ENCODE measurements around the gene PDE5A.
"Not testable (repeated sequence)": the region's sequence is repeated elsewhere in the genome, so short reads cannot be mapped to it uniquely, and the experiment has no call there.

Gene PDE5A

DNA sequence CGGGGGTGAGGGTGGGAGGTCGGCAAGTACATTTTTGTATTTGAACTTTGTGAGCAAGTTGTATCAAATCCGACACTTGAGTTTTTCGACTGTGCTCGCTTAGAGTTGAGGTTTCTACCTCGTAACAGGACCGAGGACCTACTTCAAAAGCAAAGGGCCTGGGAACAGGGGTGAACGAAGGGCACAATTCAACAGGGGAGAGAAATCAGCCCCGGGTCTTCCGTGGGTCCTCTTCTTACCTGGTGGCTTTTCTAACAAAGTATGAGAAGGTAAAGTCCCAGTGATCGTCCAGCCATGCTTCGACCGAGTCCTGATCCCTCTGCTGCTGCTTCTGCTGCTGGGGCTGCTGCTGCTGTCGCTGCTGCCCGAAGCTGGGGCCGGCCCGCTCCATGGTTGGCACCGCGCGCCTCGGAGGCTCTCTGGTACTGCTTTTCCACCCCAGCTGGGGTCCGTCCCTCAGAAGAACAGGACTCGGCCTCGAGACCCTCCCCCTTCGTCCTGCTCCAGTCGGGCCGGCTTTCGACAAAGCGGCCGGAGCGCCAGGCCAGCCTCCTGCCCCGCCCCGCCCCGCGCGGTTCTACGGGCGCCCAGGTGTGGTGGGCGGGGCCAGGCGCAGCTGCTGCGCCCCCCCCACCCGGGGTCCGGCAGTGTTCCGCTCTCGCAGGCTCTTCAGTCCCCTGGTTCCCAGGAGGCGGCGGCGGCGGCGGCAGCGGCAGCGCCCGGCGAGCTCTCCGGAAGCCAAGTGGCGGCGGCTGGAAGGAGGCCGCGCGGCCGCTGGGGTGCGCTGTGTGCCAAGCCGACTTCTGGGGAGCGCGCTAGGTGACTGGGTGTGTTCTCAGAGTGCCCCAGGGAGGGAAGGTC, at the start of gene PDE5A:
PDE5A (minus strand) TSS at position 524 of the 861 bp plus-strand sequence; CDS start at position 391, 133 bp downstream.
- peak; percentile 55 for DNase-seq (ENCODE audit: low read depth)

DNA sequence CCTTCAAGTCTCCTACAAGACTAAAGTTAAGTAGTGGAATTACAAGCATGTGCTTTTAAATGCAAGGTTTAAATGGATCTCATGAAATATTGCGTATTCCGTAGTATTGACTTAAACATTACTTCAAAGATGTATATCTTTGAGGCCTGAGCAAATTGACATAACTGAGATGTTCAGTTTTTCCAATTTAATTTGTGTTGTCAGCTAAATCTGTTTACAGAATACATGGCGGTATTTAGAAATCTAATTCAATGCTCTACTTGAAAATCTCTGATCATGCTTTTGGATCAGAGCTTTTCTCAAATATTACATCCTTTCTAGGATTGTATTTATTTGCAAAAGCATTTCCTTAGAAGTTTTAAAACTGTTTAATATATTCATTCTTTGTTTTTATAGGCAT, 47.5 kb upstream of the PDE5A start:
- no peak for DNase-seq (ENCODE audit: low read depth)

DNA sequence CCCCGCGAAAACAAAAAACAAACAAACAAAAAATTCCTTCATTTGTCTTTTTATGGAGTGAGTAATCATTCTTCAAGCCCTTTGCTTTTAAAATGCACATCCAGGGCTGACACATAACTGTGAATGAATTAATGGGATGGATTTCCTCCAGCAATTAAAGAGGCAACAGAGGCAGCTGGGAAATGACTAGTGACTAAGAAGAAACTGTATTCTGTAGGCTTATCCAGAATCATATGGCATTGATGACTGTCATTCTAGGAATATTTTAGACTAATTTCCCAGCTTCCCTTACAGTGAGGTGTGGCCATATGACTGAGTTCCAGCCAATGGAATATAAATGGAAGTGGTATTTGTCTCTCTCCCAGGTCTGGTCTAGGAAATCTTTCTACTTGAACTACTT, 46.8 kb upstream of the PDE5A start:
- no peak for DNase-seq (ENCODE audit: low read depth)

DNA sequence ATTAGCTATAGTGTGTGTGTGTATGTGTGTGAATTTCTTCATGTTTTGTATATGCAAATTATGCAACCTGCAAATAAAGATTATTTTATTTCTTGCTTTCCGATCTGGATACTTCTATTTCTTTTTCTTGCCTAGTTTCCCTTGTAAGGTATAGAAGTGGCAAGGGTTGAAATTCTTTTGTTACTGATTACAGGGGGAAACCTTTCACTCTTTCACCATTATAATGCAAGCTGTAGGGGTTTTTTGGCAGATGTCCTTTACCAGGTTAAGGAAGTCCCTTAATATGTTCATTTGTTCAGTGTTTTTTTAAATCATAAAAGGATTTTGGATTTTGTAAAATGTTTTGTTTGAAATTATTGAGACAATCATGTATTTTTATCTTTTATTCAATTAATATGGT, 44.3 kb upstream of the PDE5A start:
- DNase-seq (ENCODE audit: low read depth) = no peak

DNA sequence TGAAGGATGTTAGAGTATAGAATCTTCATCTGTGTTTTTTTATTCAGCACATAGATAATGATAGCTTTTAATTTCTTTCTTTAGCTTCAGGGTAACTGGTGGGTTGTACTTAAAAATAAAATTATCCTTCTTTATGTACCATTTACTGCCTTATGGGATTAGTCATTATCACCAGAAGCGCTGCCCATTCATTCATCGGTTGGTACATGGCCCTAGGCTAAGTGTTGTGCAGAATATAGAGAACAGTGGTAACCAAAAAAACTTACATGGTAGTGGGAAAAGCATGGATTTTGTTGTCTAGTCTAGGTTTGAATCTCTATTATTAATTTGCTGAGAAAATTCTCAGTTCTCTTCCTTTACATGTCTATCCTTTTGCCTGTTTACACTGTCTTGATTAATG, 43.5 kb upstream of the PDE5A start:
- DNase-seq (ENCODE audit: low read depth) = no peak

DNA sequence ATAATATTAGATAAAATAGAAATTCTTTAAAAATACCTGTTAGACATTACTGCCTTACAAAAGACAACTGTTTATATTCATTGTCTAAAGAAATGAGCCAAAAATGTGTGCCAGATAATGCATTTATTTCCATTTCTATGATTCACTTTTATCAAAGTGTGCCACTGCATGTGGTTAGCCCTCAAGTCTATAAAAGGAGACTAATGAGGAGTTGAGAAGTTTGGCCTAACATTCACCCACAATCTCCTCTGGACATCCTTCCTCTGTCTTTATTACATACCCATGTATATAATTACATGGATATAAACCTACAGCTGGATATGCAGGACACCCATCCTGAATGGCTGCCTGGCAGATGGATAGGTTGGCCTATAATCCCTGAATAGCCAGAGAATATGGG, 42.6 kb upstream of the PDE5A start:
- no peak for DNase-seq (ENCODE audit: low read depth)

DNA sequence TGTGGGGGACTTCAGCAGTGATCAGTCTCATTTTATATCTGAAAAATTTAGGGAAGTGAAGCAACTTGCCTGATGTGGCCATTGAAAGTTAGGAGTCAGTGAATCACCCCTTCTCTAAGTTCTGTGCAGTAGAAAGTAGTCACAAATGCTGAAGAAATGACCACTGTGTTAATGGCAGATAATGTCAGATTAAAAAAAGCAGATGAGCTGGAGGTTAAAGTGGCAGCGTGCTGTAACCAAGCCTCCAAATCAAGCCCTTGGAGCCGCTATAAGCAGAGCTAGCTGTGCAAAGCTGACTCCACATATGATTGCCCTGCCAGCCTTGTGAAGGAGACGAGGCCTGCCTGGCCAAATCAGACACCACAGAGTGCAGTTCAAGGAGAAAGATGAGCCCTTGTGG, 39.2 kb upstream of the PDE5A start:
- DNase-seq (ENCODE audit: low read depth) = no peak

DNA sequence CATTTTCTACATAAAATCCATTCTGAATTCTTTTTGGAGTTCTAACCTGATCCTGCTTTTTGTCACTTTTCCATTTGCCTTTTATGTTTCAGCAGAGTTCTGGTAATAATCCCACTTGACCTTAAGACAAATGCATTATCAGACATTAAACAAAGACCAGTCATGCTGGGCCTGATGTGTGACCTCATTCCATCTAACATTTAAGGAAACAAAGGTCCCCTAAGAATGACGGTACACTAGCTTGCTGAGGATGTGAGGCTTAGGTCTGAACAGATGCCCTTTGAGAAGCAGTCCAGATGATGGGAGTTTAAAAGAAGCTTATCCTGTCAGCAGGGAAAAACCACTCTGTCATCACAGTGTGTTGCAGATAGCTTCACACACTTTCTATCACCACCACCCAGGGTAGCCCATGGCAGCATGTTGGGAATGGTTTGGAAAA, 38.1 kb upstream of the PDE5A start:
- DNase-seq (ENCODE audit: low read depth) = no peak

DNA sequence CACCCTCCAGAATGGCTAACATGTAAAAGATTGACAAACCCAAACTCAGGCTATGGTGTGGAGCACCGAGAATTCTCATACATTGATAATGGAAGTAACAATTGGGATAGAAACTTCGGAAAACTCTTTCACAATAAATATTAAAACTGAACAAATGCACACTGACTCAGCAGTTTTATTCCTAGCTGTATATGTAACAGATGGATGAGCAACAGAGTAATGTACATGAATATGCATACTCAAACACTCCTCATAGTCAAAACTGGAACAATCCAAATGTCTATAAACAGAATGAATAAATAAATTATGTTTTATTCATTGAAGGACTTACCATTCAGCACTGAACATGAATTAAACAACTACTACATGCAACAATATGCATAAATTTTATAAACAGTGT, 37.1 kb upstream of the PDE5A start:
- no peak for DNase-seq (ENCODE audit: low read depth)

DNA sequence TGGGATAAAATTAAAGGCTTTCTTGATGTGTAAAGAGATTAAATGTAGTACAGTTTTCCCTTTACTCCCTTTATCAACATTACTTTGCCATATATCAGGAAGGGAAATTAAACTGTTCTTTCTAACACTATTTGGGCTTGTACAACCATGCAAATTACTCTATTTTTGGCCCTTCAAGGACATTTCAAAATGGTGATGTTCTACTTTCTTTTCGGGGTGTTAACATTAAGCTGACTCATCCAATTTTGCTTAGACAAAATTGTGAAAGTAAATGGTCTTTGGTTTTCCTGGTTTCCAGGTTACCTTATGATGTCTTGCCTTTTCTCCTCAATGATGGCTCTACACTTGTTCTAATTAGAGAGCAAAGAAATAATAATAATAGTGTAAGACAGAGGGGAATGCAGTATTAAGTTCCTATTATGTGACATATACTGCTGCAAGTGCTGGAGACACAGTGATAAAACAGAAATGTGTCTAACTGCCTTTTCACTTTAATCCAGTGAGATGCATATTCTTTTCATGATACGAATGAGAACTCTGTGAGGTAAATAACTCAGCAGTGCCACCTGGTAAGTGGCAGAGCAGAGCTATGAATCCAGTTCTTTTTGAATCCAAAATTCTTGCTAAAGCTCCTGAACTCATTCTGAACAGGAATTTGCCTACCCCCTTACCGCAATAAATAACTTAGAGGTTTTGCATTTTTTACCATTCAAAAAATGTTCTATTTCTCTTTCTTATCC, 35.7 kb upstream of the PDE5A start:
- no peak for DNase-seq (ENCODE audit: low read depth)

DNA sequence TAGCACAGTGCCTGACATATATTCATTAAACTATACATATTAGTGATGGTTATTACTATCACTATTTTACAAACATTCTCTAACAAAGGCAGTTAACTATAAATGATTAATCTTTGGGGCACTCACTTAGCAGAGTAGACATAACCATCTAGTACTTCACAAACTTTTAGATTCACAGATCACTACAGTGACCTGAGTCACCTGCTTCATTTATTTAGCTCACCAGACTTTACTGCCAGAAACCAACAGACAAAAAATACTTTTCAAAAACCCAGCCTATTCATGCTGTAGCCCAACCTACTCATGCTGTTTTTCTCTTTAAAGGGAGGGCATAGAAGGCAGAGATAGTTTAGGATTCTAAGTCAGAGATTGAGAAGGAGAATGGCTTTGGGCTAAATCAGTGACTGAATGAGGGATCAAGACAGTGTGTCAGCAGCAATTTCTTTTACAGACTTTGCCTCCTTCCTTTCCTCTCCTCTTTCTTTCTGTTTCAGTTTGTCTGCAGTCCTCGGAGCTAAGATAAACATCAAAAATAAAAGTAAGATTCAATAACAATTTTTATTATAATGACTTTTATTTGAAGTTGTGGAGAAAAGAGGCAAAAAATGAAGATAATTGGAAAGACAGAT, 34.7 kb upstream of the PDE5A start:
- no peak for DNase-seq (ENCODE audit: low read depth)

DNA sequence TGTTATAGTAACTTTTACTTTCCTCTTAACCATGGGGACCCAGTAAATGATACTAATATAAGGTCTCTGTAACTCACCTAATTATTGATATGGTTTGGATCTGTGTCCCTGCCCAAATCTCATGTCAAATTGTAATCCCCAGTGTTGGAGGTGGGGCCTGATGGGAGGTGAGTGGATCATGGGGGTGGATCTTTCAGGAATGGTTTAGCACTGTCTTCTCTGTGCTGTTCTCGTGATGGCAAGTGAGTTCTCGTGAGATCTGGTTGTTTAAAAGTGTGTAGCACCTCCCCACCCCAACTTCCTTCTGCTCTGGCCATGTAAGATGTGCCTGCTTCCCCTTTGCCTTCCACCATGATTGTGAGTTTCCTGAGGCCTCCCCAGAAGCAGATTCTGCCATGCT, 34.0 kb upstream of the PDE5A start:
- not testable (repeated sequence) for DNase-seq (ENCODE audit: low read depth)

DNA sequence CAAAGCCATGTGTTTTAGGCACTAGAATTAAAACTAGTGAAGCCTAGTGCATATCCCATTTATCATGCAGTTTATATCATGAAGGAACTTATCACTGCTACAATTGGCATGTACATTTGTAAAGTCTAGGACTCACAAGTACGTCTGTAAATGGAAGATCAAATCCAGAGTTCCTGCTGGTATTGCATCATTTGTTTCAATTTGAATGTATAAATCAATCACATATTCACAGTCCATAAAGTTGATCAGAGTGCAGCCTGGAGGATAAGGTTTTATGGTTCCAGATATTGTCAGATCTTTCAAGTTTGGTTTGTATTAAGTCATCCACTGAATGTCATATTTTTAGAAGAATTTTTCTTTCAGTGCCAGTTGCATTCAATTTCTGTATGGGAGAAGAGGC, 32.6 kb upstream of the PDE5A start:
- DNase-seq (ENCODE audit: low read depth) = no peak

DNA sequence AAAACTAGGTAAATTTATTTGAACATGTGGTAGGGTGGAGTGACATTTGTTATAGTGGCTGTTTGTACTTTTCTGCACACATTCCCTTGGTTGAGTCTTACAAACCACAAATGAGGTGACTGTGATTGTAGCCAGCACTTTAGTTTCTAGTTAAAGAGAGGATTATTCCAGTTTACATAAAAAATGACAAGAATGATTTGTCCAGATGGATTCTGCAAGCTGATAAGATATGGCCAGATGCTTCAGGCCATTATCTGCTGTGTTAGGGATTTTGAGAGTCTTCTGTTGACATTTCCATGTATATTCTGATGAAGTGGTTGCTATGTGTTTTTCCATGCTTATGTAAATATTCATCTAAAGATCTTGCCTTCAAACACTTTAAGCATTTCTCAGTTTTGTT, 31.0 kb upstream of the PDE5A start:
- DNase-seq (ENCODE audit: low read depth) = no peak

DNA sequence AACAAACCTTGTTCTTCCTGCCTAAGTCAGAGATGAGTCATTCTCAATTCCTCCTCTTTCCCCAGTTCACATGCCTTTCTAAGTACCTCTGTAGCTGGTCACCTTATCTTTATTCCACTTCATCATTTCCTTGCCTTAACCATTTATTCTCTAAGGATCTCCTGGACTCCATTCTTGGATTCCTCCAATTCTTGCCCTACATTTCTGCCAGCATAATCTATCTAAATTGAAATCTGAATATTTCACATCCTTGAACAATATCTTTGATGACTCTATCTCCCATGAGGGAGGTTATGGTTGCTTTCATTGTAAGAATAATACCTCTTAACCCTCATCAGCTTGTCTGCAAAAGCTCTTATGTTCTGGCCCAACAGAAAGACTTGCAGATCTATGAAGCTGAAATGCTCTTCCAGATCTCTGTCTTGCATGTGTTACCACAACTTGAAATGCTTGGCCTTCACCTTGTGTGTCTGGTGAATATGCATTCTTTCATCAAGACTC, 28.6 kb upstream of the PDE5A start:
- DNase-seq (ENCODE audit: low read depth) = no peak

DNA sequence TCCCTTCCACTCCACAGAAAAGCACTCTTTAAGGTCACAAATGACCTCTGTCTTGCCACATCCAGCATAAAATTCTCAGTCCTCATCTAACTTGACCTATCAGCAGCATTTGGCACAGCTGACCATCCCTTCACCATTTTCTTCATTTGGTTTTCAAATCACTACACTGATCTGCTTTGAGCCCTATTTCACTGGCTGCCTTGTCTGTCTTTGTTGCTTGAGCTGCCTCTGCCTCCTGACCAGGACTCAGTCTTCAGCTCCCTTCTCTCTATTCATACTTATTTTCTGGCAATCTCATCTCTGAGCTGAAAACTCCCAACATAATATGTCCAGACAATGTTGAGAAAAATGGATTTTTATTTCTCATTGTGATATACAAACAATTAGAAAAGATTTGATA, 27.7 kb upstream of the PDE5A start:
- DNase-seq (ENCODE audit: low read depth) = no peak

DNA sequence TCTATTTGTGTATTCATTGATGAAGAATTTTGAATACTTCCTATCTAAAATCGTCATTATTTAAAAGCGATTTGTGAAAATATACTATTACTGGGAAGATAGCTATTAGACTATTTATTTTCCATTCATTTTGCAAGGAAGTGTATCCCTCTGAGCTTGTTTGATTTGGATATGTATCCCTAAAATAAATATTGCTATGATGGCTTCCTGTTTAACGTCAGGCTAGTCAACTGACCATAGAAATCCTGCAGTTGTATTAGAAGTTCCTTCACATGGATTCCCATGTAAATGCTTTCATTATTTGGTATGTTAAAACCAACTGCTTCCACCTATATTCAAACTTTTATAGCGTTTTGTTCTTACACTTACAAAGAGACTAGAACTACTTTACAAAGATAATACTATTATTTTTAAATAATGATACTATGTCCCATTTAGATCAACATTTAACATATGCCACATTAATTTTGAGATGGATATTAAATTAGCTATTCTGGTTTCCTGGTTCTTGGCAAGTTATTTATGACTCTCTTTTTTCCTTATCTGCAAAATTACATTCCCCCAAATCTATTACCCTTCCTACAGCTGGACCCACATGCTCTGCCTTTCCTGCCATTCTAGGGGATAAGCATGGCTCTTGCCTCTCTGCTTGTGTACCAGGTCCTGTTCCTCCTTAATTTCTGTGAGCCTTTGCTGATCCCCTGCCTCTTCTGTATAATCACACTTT, 26.7 kb upstream of the PDE5A start:
- DNase-seq (ENCODE audit: low read depth) = no peak

DNA sequence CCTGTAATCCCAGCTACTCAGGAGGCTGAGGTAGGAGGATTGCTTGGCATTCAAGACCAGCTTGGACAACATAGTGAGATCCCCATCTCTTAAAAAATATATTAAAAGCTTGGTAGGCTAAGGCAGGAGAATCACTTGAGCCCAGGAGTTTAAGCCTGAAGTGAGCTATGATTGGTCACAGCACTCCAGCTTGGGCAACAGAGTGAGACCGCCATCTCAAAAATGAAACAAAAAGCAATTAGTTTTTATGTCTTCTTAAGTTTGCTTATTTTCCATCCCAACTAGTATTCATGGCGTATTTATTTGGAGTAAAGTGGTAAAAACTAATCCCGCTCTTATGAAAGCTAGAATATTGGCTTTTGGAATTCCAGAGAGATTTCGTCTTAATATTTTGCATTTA, 25.4 kb upstream of the PDE5A start:
- DNase-seq (ENCODE audit: low read depth) = no peak

DNA sequence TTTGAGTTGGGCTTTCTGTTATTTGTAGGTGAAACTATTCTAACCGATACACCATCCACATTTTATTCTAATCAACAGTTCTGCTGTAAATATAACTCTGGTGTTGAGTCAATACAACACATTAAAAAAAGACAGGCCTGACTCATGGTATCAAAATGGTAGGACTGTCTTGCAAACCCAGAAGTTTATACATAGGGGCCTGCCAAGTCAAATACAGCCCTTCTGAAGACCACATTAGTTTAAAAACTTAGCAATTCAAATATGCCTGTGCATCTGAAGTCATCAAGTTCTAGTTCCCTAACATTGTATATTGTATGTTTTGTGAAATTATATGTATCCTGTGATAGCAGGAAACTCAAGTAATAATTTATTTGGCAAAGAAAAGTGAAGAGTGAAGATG, 24.4 kb upstream of the PDE5A start:
- DNase-seq (ENCODE audit: low read depth) = no peak

DNA sequence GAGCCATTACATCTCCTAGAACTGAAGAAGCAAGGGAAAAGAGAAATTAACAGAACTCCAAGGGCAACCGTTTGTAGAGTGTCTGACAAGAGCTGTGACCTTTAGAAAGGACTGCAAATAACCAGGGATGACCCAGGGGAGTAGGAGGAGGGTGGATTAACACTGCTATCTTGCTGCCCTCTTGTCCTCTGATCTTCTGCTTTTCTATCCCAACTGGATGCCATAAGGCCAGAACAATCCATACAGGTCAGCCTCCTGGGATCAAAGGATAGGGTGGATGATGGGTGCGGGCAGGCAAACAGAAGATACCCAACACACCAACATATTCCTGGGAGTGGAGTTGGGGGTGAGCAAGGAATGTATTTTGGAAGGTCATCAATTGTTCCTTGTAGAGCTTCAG, 19.8 kb upstream of the PDE5A start:
- no peak for DNase-seq (ENCODE audit: low read depth)

DNA sequence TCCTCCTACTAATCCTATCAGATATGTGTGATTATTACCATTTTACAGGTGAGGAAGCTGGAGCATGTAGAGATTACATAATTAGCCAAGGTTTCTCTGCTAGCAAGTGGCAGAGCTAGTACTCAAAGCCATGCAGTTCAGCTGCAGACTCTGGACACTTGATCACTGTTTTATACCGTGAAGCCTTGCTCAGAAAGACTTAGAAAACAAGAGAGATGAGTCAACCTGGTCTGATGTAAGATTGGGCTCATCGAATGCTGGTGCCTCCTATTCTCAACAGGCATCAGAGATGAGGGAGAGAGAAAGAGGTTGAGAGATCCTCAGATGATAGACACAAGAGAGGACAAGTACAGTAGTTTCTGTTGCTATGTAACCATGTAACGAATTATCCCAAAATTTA, 19.0 kb upstream of the PDE5A start:
- DNase-seq (ENCODE audit: low read depth) = no peak
